GM20000 (cell line): ENCODE results near the gene C3orf20.

Experiments used
- DNase-seq: peaks from one replicate; pipeline ENCODE4 v3.0.0; 2012; ENCODE audit warnings: low spot score
- TF ChIP-seq, protein P1 (sequence below): IDR thresholded peaks from 2 replicates; pipeline ENCODE4 v1.5.1; 2012; ENCODE audit warnings: mild to moderate bottlenecking, control low read depth; ENCODE audit errors: extremely low read depth, missing control alignments

Gene C3orf20

GRCh38 chr3:14641346-14641745 is 33.6 kb upstream of the C3orf20 start:
- TF ChIP-seq, protein P1, sequence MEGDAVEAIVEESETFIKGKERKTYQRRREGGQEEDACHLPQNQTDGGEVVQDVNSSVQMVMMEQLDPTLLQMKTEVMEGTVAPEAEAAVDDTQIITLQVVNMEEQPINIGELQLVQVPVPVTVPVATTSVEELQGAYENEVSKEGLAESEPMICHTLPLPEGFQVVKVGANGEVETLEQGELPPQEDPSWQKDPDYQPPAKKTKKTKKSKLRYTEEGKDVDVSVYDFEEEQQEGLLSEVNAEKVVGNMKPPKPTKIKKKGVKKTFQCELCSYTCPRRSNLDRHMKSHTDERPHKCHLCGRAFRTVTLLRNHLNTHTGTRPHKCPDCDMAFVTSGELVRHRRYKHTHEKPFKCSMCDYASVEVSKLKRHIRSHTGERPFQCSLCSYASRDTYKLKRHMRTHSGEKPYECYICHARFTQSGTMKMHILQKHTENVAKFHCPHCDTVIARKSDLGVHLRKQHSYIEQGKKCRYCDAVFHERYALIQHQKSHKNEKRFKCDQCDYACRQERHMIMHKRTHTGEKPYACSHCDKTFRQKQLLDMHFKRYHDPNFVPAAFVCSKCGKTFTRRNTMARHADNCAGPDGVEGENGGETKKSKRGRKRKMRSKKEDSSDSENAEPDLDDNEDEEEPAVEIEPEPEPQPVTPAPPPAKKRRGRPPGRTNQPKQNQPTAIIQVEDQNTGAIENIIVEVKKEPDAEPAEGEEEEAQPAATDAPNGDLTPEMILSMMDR, result no peak
- no peak for DNase-seq

- DNase-seq, result no peak
- TF ChIP-seq, protein P1, result no peak
Measured at GRCh38 chr3:14645453-14645852, 29.5 kb upstream of the C3orf20 start.

GRCh38 chr3:14646131-14646573 is 28.8 kb upstream of the C3orf20 start:
- no peak for DNase-seq
- TF ChIP-seq, protein P1, result no peak

DNA sequence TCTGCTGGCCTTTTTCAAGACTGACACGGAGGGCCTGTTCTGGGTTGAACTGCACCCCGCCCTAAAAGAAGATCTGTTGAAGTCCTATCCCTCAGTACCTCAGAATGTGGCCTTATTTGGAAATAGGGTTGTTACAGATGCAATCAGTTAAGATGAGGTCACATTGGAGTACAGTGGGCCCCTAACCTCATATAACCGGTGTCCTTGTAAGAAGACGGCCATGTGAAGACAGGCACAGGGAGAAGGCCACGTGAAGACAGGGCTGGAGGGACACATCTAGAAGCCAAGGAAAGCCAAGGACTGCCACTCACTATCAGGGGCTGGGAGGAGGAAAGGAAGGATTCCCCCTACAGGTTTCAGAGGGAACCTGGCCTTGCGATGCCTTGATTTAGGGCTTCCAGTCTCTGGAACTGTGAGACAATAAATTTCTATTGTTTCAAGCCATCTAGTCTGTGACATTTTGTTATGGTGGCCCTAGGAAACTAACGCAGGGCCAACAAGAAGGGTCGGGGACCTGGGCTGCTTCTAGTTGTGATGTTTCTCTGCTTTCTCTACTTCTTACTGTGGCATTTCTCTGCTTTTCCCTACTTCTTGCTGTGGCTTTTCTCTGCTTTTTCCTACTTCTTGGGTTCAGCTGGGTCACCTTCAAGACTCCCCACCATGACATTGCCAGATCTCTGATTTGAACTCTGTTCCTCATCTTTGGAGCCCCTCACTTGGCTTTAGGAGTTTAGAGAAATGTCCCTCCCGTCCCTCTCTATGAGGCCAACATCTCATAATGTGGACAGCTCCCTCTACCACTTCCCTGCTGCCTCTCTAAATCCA is 28.1 kb upstream of the C3orf20 start:
- TF ChIP-seq, protein P1, result no peak
- DNase-seq, result no peak

GRCh38 chr3:14647976-14648955 is 26.7 kb upstream of the C3orf20 start:
- TF ChIP-seq, protein P1, result no peak
- DNase-seq, result no peak

DNA sequence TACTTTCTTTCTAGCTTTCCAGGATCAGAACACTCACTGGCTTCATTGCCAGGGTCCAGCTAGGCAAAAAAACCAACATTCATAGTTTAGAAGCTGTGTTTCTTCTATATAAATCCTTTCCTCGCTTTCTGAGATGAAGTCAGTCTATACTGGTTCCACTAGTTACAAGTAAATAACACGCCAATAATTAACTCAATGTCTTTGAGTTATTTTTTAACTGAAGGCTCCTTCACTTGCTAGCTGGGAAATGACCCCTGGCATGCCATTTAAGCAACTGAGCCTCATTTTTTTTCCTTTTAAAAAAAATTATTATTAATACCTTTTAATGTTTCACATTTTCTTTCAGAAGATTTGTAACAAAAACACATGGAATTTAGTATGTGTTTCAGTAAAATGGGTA is 25.5 kb upstream of the C3orf20 start:
- TF ChIP-seq, protein P1, result no peak
- no peak for DNase-seq

GRCh38 chr3:14650193-14650592 is 24.7 kb upstream of the C3orf20 start:
- DNase-seq, result no peak
- TF ChIP-seq, protein P1, result no peak
